DND-41 (cell line): Measurements from ENCODE around the gene TMEM234.

ENCODE experiments used
- EZH2 ChIP-seq: IDR thresholded peaks from 3 replicates; pipeline ENCODE4 v1.6.1; 2012; ENCODE audit warnings: borderline replicate concordance, low read depth, mild to moderate bottlenecking, moderate library complexity, low read length, inconsistent platforms; ENCODE audit not compliant: severe bottlenecking
- TF ChIP-seq, protein P1 (sequence below): IDR thresholded peaks from 2 replicates; pipeline ENCODE4 v1.5.1; 2012; ENCODE audit warnings: borderline replicate concordance, low read length, moderate library complexity, mild to moderate bottlenecking; ENCODE audit not compliant: poor library complexity, severe bottlenecking; ENCODE audit errors: extremely low read depth

DNA sequence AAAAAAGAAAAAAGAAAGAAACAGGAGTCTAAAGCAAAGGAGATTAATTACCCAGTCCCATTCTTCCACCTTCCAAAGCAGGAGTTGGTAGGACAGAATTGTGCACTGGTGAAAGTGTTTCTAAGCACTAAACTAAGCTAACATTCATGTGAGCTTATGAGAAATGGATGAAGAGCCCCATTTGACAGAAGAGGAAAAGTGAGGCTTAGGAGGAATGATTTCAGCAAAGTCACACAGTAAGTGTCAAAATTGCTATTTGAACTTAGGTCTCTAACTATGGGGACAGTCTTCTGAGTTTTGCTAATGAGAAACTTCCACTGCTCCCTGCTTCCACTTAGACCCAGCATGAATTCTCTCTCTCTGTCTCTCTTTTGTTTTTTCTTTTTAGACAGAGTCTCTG, 47.6 kb upstream of the TMEM234 start:
- TF ChIP-seq, protein P1, sequence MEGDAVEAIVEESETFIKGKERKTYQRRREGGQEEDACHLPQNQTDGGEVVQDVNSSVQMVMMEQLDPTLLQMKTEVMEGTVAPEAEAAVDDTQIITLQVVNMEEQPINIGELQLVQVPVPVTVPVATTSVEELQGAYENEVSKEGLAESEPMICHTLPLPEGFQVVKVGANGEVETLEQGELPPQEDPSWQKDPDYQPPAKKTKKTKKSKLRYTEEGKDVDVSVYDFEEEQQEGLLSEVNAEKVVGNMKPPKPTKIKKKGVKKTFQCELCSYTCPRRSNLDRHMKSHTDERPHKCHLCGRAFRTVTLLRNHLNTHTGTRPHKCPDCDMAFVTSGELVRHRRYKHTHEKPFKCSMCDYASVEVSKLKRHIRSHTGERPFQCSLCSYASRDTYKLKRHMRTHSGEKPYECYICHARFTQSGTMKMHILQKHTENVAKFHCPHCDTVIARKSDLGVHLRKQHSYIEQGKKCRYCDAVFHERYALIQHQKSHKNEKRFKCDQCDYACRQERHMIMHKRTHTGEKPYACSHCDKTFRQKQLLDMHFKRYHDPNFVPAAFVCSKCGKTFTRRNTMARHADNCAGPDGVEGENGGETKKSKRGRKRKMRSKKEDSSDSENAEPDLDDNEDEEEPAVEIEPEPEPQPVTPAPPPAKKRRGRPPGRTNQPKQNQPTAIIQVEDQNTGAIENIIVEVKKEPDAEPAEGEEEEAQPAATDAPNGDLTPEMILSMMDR = no peak
- no peak for TF ChIP-seq EZH2
